Measurements from ENCODE around the gene ZNF8.
"Not testable (repeated sequence)": the region's sequence is repeated elsewhere in the genome, so short reads cannot be mapped to it uniquely, and the experiment has no call there.

ZNF8 gene

GRCh38 chr19:58296104-58296503 lies 17.3 kb downstream of the ZNF8 start:
- no peak for DNase-seq (ENCODE audit: low spot score)
- TF ChIP-seq CTCF (IDR thresholded peaks at IDR 0.05; ENCODE audit: extremely low read depth, missing control alignments): no peak

GRCh38 chr19:58300620-58301019 lies 21.9 kb downstream of the ZNF8 start:
- DNase-seq (ENCODE audit: low spot score): no peak
- no peak for TF ChIP-seq CTCF (IDR thresholded peaks at IDR 0.05; ENCODE audit: extremely low read depth, missing control alignments)

- no peak for DNase-seq (ENCODE audit: low spot score)
- TF ChIP-seq CTCF (IDR thresholded peaks at IDR 0.05; ENCODE audit: extremely low read depth, missing control alignments): no peak
Observed at GRCh38 chr19:58304255-58304654, 25.5 kb downstream of the ZNF8 start.

GRCh38 chr19:58304748-58305064 lies 26.0 kb downstream of the ZNF8 start:
- TF ChIP-seq CTCF (IDR thresholded peaks at IDR 0.05; ENCODE audit: extremely low read depth, missing control alignments): no peak
- DNase-seq (ENCODE audit: low spot score): no peak

- no peak for TF ChIP-seq CTCF (IDR thresholded peaks at IDR 0.05; ENCODE audit: extremely low read depth, missing control alignments)
- peak; percentile 94 for DNase-seq (ENCODE audit: low spot score)
Observed at GRCh38 chr19:58305065-58305931, 26.5 kb downstream of the ZNF8 start, which contains the start of gene ERVK3-1. ERVK3-1 (plus strand) TSS chr19:58305377; CDS start chr19:58312169, 6,792 bp downstream.

- DNase-seq (ENCODE audit: low spot score): peak; percentile 50
- TF ChIP-seq CTCF (IDR thresholded peaks at IDR 0.05; ENCODE audit: extremely low read depth, missing control alignments): no peak
Observed at GRCh38 chr19:58305932-58306323, 27.2 kb downstream of the ZNF8 start.

- DNase-seq (ENCODE audit: low spot score): no peak
- no peak for TF ChIP-seq CTCF (IDR thresholded peaks at IDR 0.05; ENCODE audit: extremely low read depth, missing control alignments)
Observed at GRCh38 chr19:58307736-58308135, 29.0 kb downstream of the ZNF8 start.

- DNase-seq (ENCODE audit: low spot score): not testable (repeated sequence)
Observed at GRCh38 chr19:58310685-58311084, 31.9 kb downstream of the ZNF8 start.
